HCT116 (cell line): ENCODE data around the gene ZDHHC14.

Experiments used
- ELF1 ChIP-seq: IDR thresholded peaks from 2 replicates; pipeline ENCODE4 v1.6.1; 2012; ENCODE audit warnings: low read depth, borderline replicate concordance
- EZH2phosphoT487 ChIP-seq: fragments of 200-600 bp; IDR thresholded peaks from 2 replicates; pipeline ENCODE4 v1.6.1; 2018; ENCODE audit warnings: antibody characterized with exemption, borderline replicate concordance
- JUND ChIP-seq: IDR thresholded peaks from 2 replicates; pipeline ENCODE4 v1.6.1; 2012
- POLR2A ChIP-seq: IDR thresholded peaks from 2 replicates; pipeline ENCODE4 v1.7.0; 2011; ENCODE audit warnings: borderline replicate concordance; ENCODE audit not compliant: insufficient read depth, insufficient read length; ENCODE audit errors: extremely low read depth
- RAD21 ChIP-seq: IDR thresholded peaks from 2 replicates; pipeline ENCODE4 v1.6.1; 2012; ENCODE audit warnings: low read depth, mild to moderate bottlenecking
- SRF ChIP-seq: IDR thresholded peaks from 2 replicates; pipeline ENCODE4 v1.6.1; 2012; ENCODE audit warnings: low read depth
- TCF7L2 ChIP-seq: IDR thresholded peaks from 2 replicates; pipeline ENCODE4 v1.7.0; 2011; ENCODE audit warnings: borderline replicate concordance, inconsistent platforms; ENCODE audit not compliant: insufficient read depth, insufficient read length; ENCODE audit errors: extremely low read depth
- TF ChIP-seq, protein P1 (sequence below), 3 experiments: fragments of 200-600 bp in 1 of 3; sonication (generic) in 1 of 3; IDR thresholded peaks in 2 of 3; conservative IDR thresholded peaks in 1 of 3; 2 replicates each; pipeline ENCODE4 v1.5.1; 2012 to 2017; ENCODE audit warnings: low read depth in 2 of 3, low read length in 2 of 3, antibody characterized with exemption in 1 of 3, borderline replicate concordance in 1 of 3, control low read depth in 1 of 3, mild to moderate bottlenecking in 1 of 3, mixed read lengths in 1 of 3, mixed run types in 1 of 3, moderate library complexity in 1 of 3; ENCODE audit not compliant: insufficient read depth in 1 of 3
- TF ChIP-seq, protein P2 (sequence below): IDR thresholded peaks from 2 replicates; pipeline ENCODE4 v1.6.1; 2012

DNA sequence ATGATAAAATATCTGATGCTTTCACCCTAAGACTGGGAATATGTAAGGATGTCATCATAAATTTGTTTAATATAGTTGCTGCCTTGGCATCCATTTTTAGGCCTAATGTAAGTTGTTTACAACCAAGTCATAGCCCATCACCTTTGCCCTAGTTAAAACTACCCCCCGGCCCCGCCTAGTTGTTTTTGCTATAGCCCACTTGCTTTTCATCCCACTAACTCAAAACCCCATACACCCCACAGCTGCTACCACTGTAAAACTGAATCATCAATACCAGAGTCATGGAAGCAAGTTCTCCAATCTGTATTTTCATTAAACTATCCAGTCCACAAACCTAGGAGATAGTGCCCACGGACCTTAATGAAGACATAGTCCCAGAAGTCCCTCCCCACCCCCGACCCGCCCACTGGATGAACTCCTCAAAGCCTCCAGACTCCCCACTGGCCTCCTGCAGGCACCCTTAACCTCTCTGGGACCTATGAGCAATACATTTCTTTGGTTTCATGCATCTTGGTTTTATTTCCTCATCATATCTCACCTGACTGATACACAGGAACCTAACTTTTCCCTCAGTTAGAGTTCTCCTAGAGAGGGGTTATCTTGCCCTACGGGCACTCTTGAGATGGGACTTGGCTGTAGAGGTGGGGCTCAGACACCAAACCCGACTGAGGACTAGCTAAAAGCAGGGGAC is 12.5 kb upstream of the ZDHHC14 start:
- TF ChIP-seq POLR2A (no peak), EZH2phosphoT487 (no peak), TCF7L2 (no peak), RAD21 (no peak), SRF (no peak), JUND (no peak), ELF1 (no peak)
- TF ChIP-seq, protein P1, sequence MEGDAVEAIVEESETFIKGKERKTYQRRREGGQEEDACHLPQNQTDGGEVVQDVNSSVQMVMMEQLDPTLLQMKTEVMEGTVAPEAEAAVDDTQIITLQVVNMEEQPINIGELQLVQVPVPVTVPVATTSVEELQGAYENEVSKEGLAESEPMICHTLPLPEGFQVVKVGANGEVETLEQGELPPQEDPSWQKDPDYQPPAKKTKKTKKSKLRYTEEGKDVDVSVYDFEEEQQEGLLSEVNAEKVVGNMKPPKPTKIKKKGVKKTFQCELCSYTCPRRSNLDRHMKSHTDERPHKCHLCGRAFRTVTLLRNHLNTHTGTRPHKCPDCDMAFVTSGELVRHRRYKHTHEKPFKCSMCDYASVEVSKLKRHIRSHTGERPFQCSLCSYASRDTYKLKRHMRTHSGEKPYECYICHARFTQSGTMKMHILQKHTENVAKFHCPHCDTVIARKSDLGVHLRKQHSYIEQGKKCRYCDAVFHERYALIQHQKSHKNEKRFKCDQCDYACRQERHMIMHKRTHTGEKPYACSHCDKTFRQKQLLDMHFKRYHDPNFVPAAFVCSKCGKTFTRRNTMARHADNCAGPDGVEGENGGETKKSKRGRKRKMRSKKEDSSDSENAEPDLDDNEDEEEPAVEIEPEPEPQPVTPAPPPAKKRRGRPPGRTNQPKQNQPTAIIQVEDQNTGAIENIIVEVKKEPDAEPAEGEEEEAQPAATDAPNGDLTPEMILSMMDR (IDR thresholded peaks at IDR 0.05 in 2 of 3, conservative IDR thresholded peaks at IDR 0.05 in 1 of 3; ENCODE audit: borderline replicate concordance in 1 of 3, insufficient read depth in 1 of 3, low read depth in 2 of 3, low read length in 2 of 3) = no peak
- TF ChIP-seq, protein P2, sequence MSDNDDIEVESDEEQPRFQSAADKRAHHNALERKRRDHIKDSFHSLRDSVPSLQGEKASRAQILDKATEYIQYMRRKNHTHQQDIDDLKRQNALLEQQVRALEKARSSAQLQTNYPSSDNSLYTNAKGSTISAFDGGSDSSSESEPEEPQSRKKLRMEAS = no peak
